ENCODE measurements around the gene FAM53B.

Gene FAM53B

DNA sequence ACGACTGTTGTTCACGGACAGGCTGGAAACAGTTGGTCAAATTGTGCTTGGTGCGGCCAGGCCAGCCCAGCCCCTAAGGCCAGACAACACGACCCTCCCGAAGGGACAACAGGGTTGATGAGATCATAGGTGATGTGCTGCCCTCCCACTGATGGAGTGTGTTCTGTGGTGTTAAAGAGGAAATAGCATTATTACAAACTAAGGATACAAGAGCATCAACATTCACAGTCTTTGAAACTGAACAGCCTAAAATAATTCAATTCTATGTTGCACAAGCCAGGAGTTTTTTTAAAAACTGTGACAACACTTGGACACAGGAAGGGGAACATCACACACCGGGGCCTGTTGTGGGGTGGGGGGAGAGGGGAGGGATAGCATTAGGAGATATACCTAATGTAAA, 87.6 kb downstream of the FAM53B start:
- no peak overlapping the region for H3K4me3 ChIP-seq (ENCODE audit: insufficient read depth in 1 of 2, low read depth in 1 of 2, low read length in 2 of 2)
- H4K8ac ChIP-seq (ENCODE audit: low read length), result no peak overlapping the region
- DNase-seq, result no peak
- no peak overlapping the region for H2AFZ ChIP-seq (ENCODE audit: low read depth, low read length)
- no peak overlapping the region for H3K4me2 ChIP-seq (ENCODE audit: low read length, poor library complexity, severe bottlenecking)
- H2BK12ac ChIP-seq (ENCODE audit: low read length in 2 of 2), result no peak overlapping the region
- WGBS, result 95% methylated on average over 3 of the region's 6 CpGs
- no peak overlapping the region for H3K14ac ChIP-seq (ENCODE audit: low read length in 2 of 2)
- H3K27ac ChIP-seq (ENCODE audit: low read length, poor library complexity, severe bottlenecking), result no peak overlapping the region
- H3K9ac ChIP-seq (ENCODE audit: low read length), result no peak overlapping the region
- no peak overlapping the region for H2BK120ac ChIP-seq (ENCODE audit: low read depth, low read length)
- no peak overlapping the region for H3K18ac ChIP-seq (ENCODE audit: low read depth in 1 of 2, low read length in 2 of 2)
- no peak overlapping the region for H2AK5ac ChIP-seq (ENCODE audit: low read length, severe bottlenecking)
- no peak overlapping the region for H2BK15ac ChIP-seq (ENCODE audit: low read depth, poor library complexity, severe bottlenecking)
- peaks cover 6 to 24% of the 10 kb centered on the region in 2 experiments for H3K36me3 ChIP-seq (ENCODE audit: control insufficient read depth in 1 of 2, insufficient read depth in 2 of 2, low read depth in 1 of 2, low read length in 2 of 2)
- H4K91ac ChIP-seq (ENCODE audit: low read length), result no peak overlapping the region
- peaks cover 37% of the 10 kb centered on the region for H3K79me1 ChIP-seq (replicated peaks; ENCODE audit: low read length, poor library complexity, severe bottlenecking)
- H2BK5ac ChIP-seq (ENCODE audit: low read depth, low read length, poor library complexity, severe bottlenecking), result no peak overlapping the region
- no peak overlapping the region for H3K4ac ChIP-seq (ENCODE audit: low read depth in 1 of 2, low read length in 2 of 2)
- no peak overlapping the region for H3K23ac ChIP-seq (ENCODE audit: low read length in 2 of 2)
- H3K9me3 ChIP-seq (ENCODE audit: control insufficient read depth, low read length), result no peaks in the 10 kb centered on the region
- no peaks in the 10 kb centered on the region for H3K27me3 ChIP-seq (ENCODE audit: control insufficient read depth in 1 of 2, insufficient read depth in 1 of 2, low read length in 2 of 2)
- peaks cover under 1% of the 10 kb centered on the region for H3K4me1 ChIP-seq (ENCODE audit: control insufficient read depth, insufficient read depth, low read depth, low read length)

GRCh38 chr10:124656113-124656490, 88.1 kb downstream of the FAM53B start:
- Histone ChIP-seq H3K4me3 (ENCODE audit: insufficient read depth in 1 of 2, low read depth in 1 of 2, low read length in 2 of 2) (no peak overlapping the region), H2BK5ac (ENCODE audit: low read depth, low read length, poor library complexity, severe bottlenecking) (no peak overlapping the region), H2AFZ (ENCODE audit: low read depth, low read length) (no peak overlapping the region), H4K8ac (ENCODE audit: low read length) (no peak overlapping the region), H3K27ac (ENCODE audit: low read length, poor library complexity, severe bottlenecking) (no peak overlapping the region), H3K27me3 (ENCODE audit: control insufficient read depth in 1 of 2, insufficient read depth in 1 of 2, low read length in 2 of 2) (no peaks in the 10 kb centered on the region), H2BK120ac (ENCODE audit: low read depth, low read length) (no peak overlapping the region), H3K4me1 (ENCODE audit: control insufficient read depth, insufficient read depth, low read depth, low read length) (peaks cover 5% of the 10 kb centered on the region), H3K36me3 (ENCODE audit: control insufficient read depth in 1 of 2, insufficient read depth in 2 of 2, low read depth in 1 of 2, low read length in 2 of 2) (peaks cover 6 to 28% of the 10 kb centered on the region in 2 experiments), H2BK12ac (ENCODE audit: low read length in 2 of 2) (no peak overlapping the region), H3K4me2 (ENCODE audit: low read length, poor library complexity, severe bottlenecking) (no peak overlapping the region), H3K9me3 (ENCODE audit: control insufficient read depth, low read length) (no peaks in the 10 kb centered on the region), H4K91ac (ENCODE audit: low read length) (no peak overlapping the region), H3K23ac (ENCODE audit: low read length in 2 of 2) (no peak overlapping the region), H3K18ac (ENCODE audit: low read depth in 1 of 2, low read length in 2 of 2) (no peak overlapping the region), H3K14ac (ENCODE audit: low read length in 2 of 2) (no peak overlapping the region), H3K9ac (ENCODE audit: low read length) (no peak overlapping the region), H3K79me1 (replicated peaks; ENCODE audit: low read length, poor library complexity, severe bottlenecking) (peaks cover 39% of the 10 kb centered on the region), H2BK15ac (ENCODE audit: low read depth, poor library complexity, severe bottlenecking) (no peak overlapping the region), H2AK5ac (ENCODE audit: low read length, severe bottlenecking) (no peak overlapping the region), H3K4ac (ENCODE audit: low read depth in 1 of 2, low read length in 2 of 2) (no peak overlapping the region)
- no peak for DNase-seq
- WGBS, result 95% methylated on average over 7 of the region's 7 CpGs

- no peak overlapping the region for H3K14ac ChIP-seq (ENCODE audit: low read length in 2 of 2)
- no peak overlapping the region for H2BK12ac ChIP-seq (ENCODE audit: low read length in 2 of 2)
Observed at GRCh38 chr10:124655191-124656112, 88.7 kb downstream of the FAM53B start.

GRCh38 chr10:124654686-124655085, 89.5 kb downstream of the FAM53B start:
- Histone ChIP-seq H3K4ac (ENCODE audit: low read depth in 1 of 2, low read length in 2 of 2) (no peak overlapping the region), H3K36me3 (ENCODE audit: control insufficient read depth in 1 of 2, insufficient read depth in 2 of 2, low read depth in 1 of 2, low read length in 2 of 2) (peaks cover 4 to 24% of the 10 kb centered on the region in 2 experiments), H3K27ac (ENCODE audit: low read length, poor library complexity, severe bottlenecking) (no peak overlapping the region), H3K4me1 (ENCODE audit: control insufficient read depth, insufficient read depth, low read depth, low read length) (peaks cover 12% of the 10 kb centered on the region), H4K91ac (ENCODE audit: low read length) (no peak overlapping the region), H3K9ac (ENCODE audit: low read length) (no peak overlapping the region), H3K79me1 (replicated peaks; ENCODE audit: low read length, poor library complexity, severe bottlenecking) (peaks cover 46% of the 10 kb centered on the region), H3K27me3 (ENCODE audit: control insufficient read depth in 1 of 2, insufficient read depth in 1 of 2, low read length in 2 of 2) (no peaks in the 10 kb centered on the region), H4K8ac (ENCODE audit: low read length) (no peak overlapping the region), H3K4me3 (ENCODE audit: insufficient read depth in 1 of 2, low read depth in 1 of 2, low read length in 2 of 2) (no peak overlapping the region), H3K4me2 (ENCODE audit: low read length, poor library complexity, severe bottlenecking) (no peak overlapping the region), H3K18ac (ENCODE audit: low read depth in 1 of 2, low read length in 2 of 2) (no peak overlapping the region), H2BK120ac (ENCODE audit: low read depth, low read length) (no peak overlapping the region), H3K9me3 (ENCODE audit: control insufficient read depth, low read length) (no peaks in the 10 kb centered on the region), H2BK5ac (ENCODE audit: low read depth, low read length, poor library complexity, severe bottlenecking) (no peak overlapping the region), H2AFZ (ENCODE audit: low read depth, low read length) (no peak overlapping the region), H2AK5ac (ENCODE audit: low read length, severe bottlenecking) (no peak overlapping the region), H3K14ac (ENCODE audit: low read length in 2 of 2) (no peak overlapping the region), H3K23ac (ENCODE audit: low read length in 2 of 2) (no peak overlapping the region), H2BK12ac (ENCODE audit: low read length in 2 of 2) (no peak overlapping the region), H2BK15ac (ENCODE audit: low read depth, poor library complexity, severe bottlenecking) (no peak overlapping the region)
- 97% methylated on average over 7 of the region's 7 CpGs for WGBS
- DNase-seq, result no peak

More at GRCh38 chr10:124655191-124656112, 88.7 kb downstream of the FAM53B start:
- Histone ChIP-seq H3K4me3 (ENCODE audit: insufficient read depth in 1 of 2, low read depth in 1 of 2, low read length in 2 of 2) (no peak overlapping the region), H3K27me3 (ENCODE audit: control insufficient read depth in 1 of 2, insufficient read depth in 1 of 2, low read length in 2 of 2) (no peaks in the 10 kb centered on the region), H3K4me2 (ENCODE audit: low read length, poor library complexity, severe bottlenecking) (no peak overlapping the region), H2AK5ac (ENCODE audit: low read length, severe bottlenecking) (no peak overlapping the region), H3K18ac (ENCODE audit: low read depth in 1 of 2, low read length in 2 of 2) (no peak overlapping the region), H3K27ac (ENCODE audit: low read length, poor library complexity, severe bottlenecking) (no peak overlapping the region), H3K79me1 (replicated peaks; ENCODE audit: low read length, poor library complexity, severe bottlenecking) (peaks cover 41% of the 10 kb centered on the region), H4K8ac (ENCODE audit: low read length) (no peak overlapping the region), H3K4me1 (ENCODE audit: control insufficient read depth, insufficient read depth, low read depth, low read length) (peaks cover 10% of the 10 kb centered on the region), H2AFZ (ENCODE audit: low read depth, low read length) (no peak overlapping the region), H2BK5ac (ENCODE audit: low read depth, low read length, poor library complexity, severe bottlenecking) (no peak overlapping the region), H3K4ac (ENCODE audit: low read depth in 1 of 2, low read length in 2 of 2) (no peak overlapping the region), H2BK120ac (ENCODE audit: low read depth, low read length) (no peak overlapping the region), H4K91ac (ENCODE audit: low read length) (no peak overlapping the region), H3K36me3 (ENCODE audit: control insufficient read depth in 1 of 2, insufficient read depth in 2 of 2, low read depth in 1 of 2, low read length in 2 of 2) (peaks cover 4 to 28% of the 10 kb centered on the region in 2 experiments), H3K23ac (ENCODE audit: low read length in 2 of 2) (no peak overlapping the region), H3K9ac (ENCODE audit: low read length) (no peak overlapping the region), H2BK15ac (ENCODE audit: low read depth, poor library complexity, severe bottlenecking) (no peak overlapping the region), H3K9me3 (ENCODE audit: control insufficient read depth, low read length) (no peaks in the 10 kb centered on the region)
- no peak for DNase-seq
- WGBS, result 95% methylated on average over 13 of the region's 13 CpGs
